ENCODE results near the gene CNTRL. TPM values are rescaled to one million over a fixed set of nuclear protein-coding genes. Genes with fewer than 3 reads are reported as not detected.
A peak's percentile ranks its signal among the peaks of the same experiment; 100 is the strongest.

CNTRL gene
- total RNA-seq, 1 experiment from 2014 or later = 18.9 TPM

DNA sequence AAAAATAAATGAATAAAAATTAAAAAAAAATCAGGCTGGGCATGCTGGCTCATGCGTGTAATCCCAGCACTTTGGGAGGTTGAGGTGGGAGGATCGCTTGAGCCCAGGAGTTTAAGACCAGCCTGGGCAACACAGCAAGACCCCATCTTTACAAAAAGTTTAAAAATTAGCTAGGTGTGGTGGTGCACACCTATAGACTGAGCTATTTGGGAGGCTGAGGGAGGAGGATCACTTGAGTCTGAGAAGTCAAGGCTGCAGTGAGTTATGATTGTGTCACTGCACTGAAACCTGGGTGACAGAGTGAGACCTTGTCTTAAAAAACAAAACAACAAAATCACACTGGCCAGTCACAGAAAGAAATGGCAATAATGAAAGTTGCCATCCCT, 3.4 kb upstream of the CNTRL start:
- H3K27ac Mint-ChIP-seq (ENCODE audit: low read depth, unreplicated experiment) = peak overlapping the region; percentile 91
- no peaks in the 10 kb centered on the region for H3K36me3 Mint-ChIP-seq (ENCODE audit: insufficient read depth, unreplicated experiment)
- H3K27me3 Mint-ChIP-seq (ENCODE audit: insufficient read depth, unreplicated experiment) = no peaks in the 10 kb centered on the region
- no peak for DNase-seq (ENCODE audit: unreplicated experiment)
- peak overlapping the region; percentile 92 for H3K4me3 Mint-ChIP-seq (ENCODE audit: unreplicated experiment)
- peaks cover 10% of the 10 kb centered on the region for H3K9me3 Mint-ChIP-seq (ENCODE audit: unreplicated experiment)
- POLR2A ChIA-PET = interaction anchor here (0.6 to 3.4 kb wide), 8 partner anchors 9 to 327 kb away, joined by 3 to 26 read pairs (median 3); no protein-coding TSS in a partner anchor
- no peak for TF ChIP-seq CTCF (IDR thresholded peaks at IDR 0.05; ENCODE audit: unreplicated experiment)
- intact Hi-C loops (cut with micrococcal nuclease) = loop anchor here (5.0 kb wide), 1 partner anchor 131 kb away; the partner anchor contains the start of gene RAB14
- CTCF ChIA-PET = interaction anchor here (0.6 to 4.6 kb wide), 22 partner anchors 11 to 538 kb away, joined by 3 to 62 read pairs (median 3); no protein-coding TSS in a partner anchor
- BruUV-seq (replicated peaks) = no TSS peak
- H3K4me1 Mint-ChIP-seq (ENCODE audit: insufficient read depth, unreplicated experiment) = peaks cover 22% of the 10 kb centered on the region

- peak overlapping the region; percentile 91 for H3K27ac Mint-ChIP-seq (ENCODE audit: low read depth, unreplicated experiment)
- POLR2A ChIA-PET = interaction anchor here (0.6 to 3.4 kb wide), 12 partner anchors 9 to 540 kb away, joined by 3 to 26 read pairs (median 3); no protein-coding TSS in a partner anchor
- H3K9me3 Mint-ChIP-seq (ENCODE audit: unreplicated experiment) = peaks cover 10% of the 10 kb centered on the region
- TF ChIP-seq CTCF (IDR thresholded peaks at IDR 0.05; ENCODE audit: unreplicated experiment) = peak; percentile 22
- CTCF ChIA-PET = interaction anchor here (0.6 to 4.6 kb wide), 22 partner anchors 11 to 539 kb away, joined by 3 to 62 read pairs (median 3); no protein-coding TSS in a partner anchor
- no peaks in the 10 kb centered on the region for H3K27me3 Mint-ChIP-seq (ENCODE audit: insufficient read depth, unreplicated experiment)
- no TSS peak for BruUV-seq (replicated peaks)
- peak overlapping the region; percentile 92 for H3K4me3 Mint-ChIP-seq (ENCODE audit: unreplicated experiment)
- H3K36me3 Mint-ChIP-seq (ENCODE audit: insufficient read depth, unreplicated experiment) = no peaks in the 10 kb centered on the region
- peaks cover 22% of the 10 kb centered on the region for H3K4me1 Mint-ChIP-seq (ENCODE audit: insufficient read depth, unreplicated experiment)
- intact Hi-C loops (cut with micrococcal nuclease) = loop anchor here (5.0 kb wide), 1 partner anchor 130 kb away; the partner anchor contains the start of gene RAB14
- peak; percentile 40 for DNase-seq (ENCODE audit: unreplicated experiment)
Observed at GRCh38 chr9:121071756-121072421, 2.9 kb upstream of the CNTRL start.

- peaks cover 22% of the 10 kb centered on the region for H3K4me1 Mint-ChIP-seq (ENCODE audit: insufficient read depth, unreplicated experiment)
- DNase-seq (ENCODE audit: unreplicated experiment) = peak; percentile 92
- peak overlapping the region; percentile 92 for H3K4me3 Mint-ChIP-seq (ENCODE audit: unreplicated experiment)
- no peaks in the 10 kb centered on the region for H3K27me3 Mint-ChIP-seq (ENCODE audit: insufficient read depth, unreplicated experiment)
- peaks cover 3% of the 10 kb centered on the region for H3K9me3 Mint-ChIP-seq (ENCODE audit: unreplicated experiment)
- ChIA-PET POLR2A (interaction anchor here (0.6 to 3.7 kb wide), 15 partner anchors 10 to 541 kb away, joined by 3 to 26 read pairs (median 3); partner anchors contain the start of gene RAB14), CTCF (interaction anchor here (0.6 to 4.6 kb wide), 13 partner anchors 12 to 993 kb away, joined by 3 to 62 read pairs (median 4); no protein-coding TSS in a partner anchor)
- no peaks in the 10 kb centered on the region for H3K36me3 Mint-ChIP-seq (ENCODE audit: insufficient read depth, unreplicated experiment)
- intact Hi-C loops (cut with micrococcal nuclease) = loop anchor here (5.0 kb wide), 1 partner anchor 129 kb away; the partner anchor contains the start of gene RAB14
- H3K27ac Mint-ChIP-seq (ENCODE audit: low read depth, unreplicated experiment) = peak overlapping the region; percentile 91
- no TSS peak for BruUV-seq (replicated peaks)
- TF ChIP-seq CTCF (IDR thresholded peaks at IDR 0.05; ENCODE audit: unreplicated experiment) = no peak
Observed at GRCh38 chr9:121073038-121073437, 1.7 kb upstream of the CNTRL start.
